Tibial nerve (tissue), 4 donors: Measurements from ENCODE around the gene PRR35.

Experiments used
- CTCF ChIP-seq, 5 experiments: fragments of 200-600 bp in 3 of 5; fragments of 450-650 bp in 2 of 5; sonication (generic) in 3 of 5; IDR thresholded peaks; one replicate each; pipeline ENCODE4 v1.5.1; 2016 to 2019; ENCODE audit warnings: antibody characterized with exemption in 5 of 5, mild to moderate bottlenecking in 3 of 5, moderate library complexity in 2 of 5
- EP300 ChIP-seq, 2 donors: sonication (generic); formaldehyde crosslinking; IDR thresholded peaks; one replicate each; pipeline ENCODE4 v1.6.1; 2017; ENCODE audit warnings: antibody characterized with exemption in 2 of 2, mild to moderate bottlenecking in 1 of 2

DNA sequence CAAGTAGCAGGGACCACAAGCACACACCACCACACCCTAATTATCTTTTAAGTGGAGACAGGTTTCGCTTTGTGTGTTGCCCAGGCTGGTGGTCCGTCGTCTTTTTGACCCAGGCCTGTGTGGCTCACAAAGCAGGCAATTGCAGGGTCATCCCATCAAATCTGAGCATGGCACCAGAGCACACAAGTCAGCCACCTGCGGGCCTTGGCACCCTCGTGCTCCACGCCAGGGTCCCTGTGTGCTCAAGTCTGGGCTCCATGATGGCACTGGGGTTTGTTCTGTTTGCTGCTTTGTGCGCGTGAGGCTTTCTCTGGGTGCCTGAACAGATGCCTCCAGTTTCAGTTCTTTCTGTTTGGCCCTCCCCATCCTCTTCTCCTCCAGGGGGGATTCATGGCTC, 35.1 kb upstream of the PRR35 start:
- TF ChIP-seq CTCF (IDR thresholded peaks at IDR 0.05) = no peak
- TF ChIP-seq EP300 (IDR thresholded peaks at IDR 0.05) = no peak
